Stimulated activated CD8-positive, alpha-beta memory T cell treated with anti-CD3 and anti-CD28 coated beads, Interleukin-15, amount 100 ng/mL, for 48 hours (primary cell): ENCODE results near the gene MMEL1.

Experiments used
- DNase-seq, 2 donors: peaks; one replicate each; pipeline ENCODE4 v3.0.0-alpha.2; 2020; ENCODE audit warnings: low read depth in 2 of 2

The MMEL1 gene

GRCh38 chr1:2544875-2545640, 87.8 kb downstream of the MMEL1 start:
- no peak for DNase-seq

GRCh38 chr1:2544093-2544874, 88.5 kb downstream of the MMEL1 start:
- DNase-seq: no peak

- DNase-seq: no peak
Observed at GRCh38 chr1:2543543-2544092, 89.2 kb downstream of the MMEL1 start.

DNA sequence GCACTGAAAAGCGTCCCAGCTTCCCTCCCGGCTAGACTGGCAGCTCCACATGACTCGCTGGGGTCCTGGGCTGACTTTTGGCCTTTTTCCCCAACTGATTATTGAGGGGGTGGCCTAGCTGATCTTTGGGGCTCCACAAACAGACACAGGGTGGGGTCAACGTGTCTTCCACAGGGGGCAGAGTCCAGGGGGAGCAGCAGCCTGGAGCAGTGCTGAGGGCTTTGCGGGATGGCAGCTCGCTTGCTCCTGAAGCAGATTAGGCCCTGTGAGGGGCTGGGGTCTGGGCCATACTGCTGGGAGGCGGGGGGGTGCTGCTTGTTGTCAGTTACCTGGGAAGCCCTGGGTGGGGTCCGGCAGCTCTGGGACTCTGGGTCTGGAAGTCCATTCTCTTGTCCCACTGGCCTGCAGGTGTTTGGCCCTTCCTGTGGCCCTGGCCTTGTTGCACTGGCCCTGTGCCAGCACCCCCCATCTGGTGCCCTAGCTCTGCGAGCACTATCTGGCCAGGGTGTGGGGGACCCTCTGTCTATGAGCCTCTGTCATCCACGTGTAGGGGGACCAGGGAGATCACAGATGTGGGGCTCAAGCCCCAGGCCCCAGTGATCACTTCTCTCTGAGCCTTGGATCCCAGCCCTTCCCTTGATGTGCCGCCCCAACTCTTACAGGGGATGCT, 90.4 kb downstream of the MMEL1 start:
- DNase-seq: no peak

- no peak for DNase-seq
Observed at GRCh38 chr1:2541619-2542245, 91.1 kb downstream of the MMEL1 start.

GRCh38 chr1:2540816-2541492, 91.9 kb downstream of the MMEL1 start:
- no peak for DNase-seq
